ENCODE data around the gene ZNF598. TPM values are rescaled to one million over a fixed set of nuclear protein-coding genes. Genes with fewer than 3 reads are reported as not detected.
A peak's percentile ranks its signal among the peaks of the same experiment; 100 is the strongest.

The ZNF598 gene
- total RNA-seq, 1 experiment from 2014 or later, result 85.7 TPM

GRCh38 chr16:1966460-1966859 is 43.2 kb downstream of the ZNF598 start, which contains the start of gene RNF151:
RNF151 (plus strand) TSS chr16:1966856; CDS start chr16:1966882, 26 bp downstream.
- peaks cover 11% of the 10 kb centered on the region for H3K36me3 ChIP-seq (ENCODE audit: control insufficient read depth, insufficient read depth, low read length)
- H3K4me1 ChIP-seq (ENCODE audit: control insufficient read depth, insufficient read depth, low read length), result peaks cover 8% of the 10 kb centered on the region
- in situ Hi-C loops (cut with HindIII; ENCODE audit: low pct_unique_long_range_greater_than_20kb, low sequenced_read_pairs), result no loop called here
- CTCF ChIA-PET, result interaction anchor here (0.5 kb wide), 1 partner anchor 56 kb away, joined by 5 read pairs; no protein-coding TSS in a partner anchor
- no peaks in the 10 kb centered on the region for H3K9me3 ChIP-seq (ENCODE audit: control insufficient read depth, insufficient read depth, low read depth, low read length)
- POLR2A ChIA-PET, result interaction anchor here (1.0 kb wide), 1 partner anchor 16 kb away, joined by 8 read pairs; no protein-coding TSS in a partner anchor
- peak within 1 kb of the TSS; percentile 99 for H3K4me3 ChIP-seq (ENCODE audit: low read depth in 2 of 2, low read length in 2 of 2)
- no peaks in the 10 kb centered on the region for H3K27me3 ChIP-seq (ENCODE audit: control insufficient read depth, insufficient read depth, low read length)
- TF ChIP-seq TCF7L2 (IDR thresholded peaks at IDR 0.05; ENCODE audit: low read depth, low read length) (no peak), CTCF (IDR thresholded peaks at IDR 0.05) (no peak), SIN3A (IDR thresholded peaks at IDR 0.05; ENCODE audit: borderline replicate concordance, insufficient read depth, low read depth, low read length) (no peak), REST (IDR thresholded peaks at IDR 0.05; ENCODE audit: insufficient read depth in 1 of 2, low read depth in 2 of 2, low read length in 1 of 2) (no peak), POLR2AphosphoS5 (IDR thresholded peaks at IDR 0.05; ENCODE audit: low read depth, low read length) (no peak)
- DNase-seq (ENCODE audit: low read depth, low spot score), result no peak
- H3K27ac ChIP-seq (ENCODE audit: low read length), result peak within 1 kb of the TSS; percentile 96
- ATAC-seq, result no peak
- BruUV-seq (replicated peaks), result no TSS peak
- intact Hi-C loops (cut with micrococcal nuclease; ENCODE audit: unreplicated experiment), result no loop called here

GRCh38 chr16:1965396-1966001 is 44.1 kb downstream of the ZNF598 start:
- intact Hi-C loops (cut with micrococcal nuclease; ENCODE audit: unreplicated experiment), result no loop called here
- BruUV-seq (replicated peaks), result TSS peak; percentile 89
- in situ Hi-C loops (cut with HindIII; ENCODE audit: low pct_unique_long_range_greater_than_20kb, low sequenced_read_pairs), result no loop called here
- ChIA-PET CTCF (no interaction called here), POLR2A (interaction anchor here (0.7 to 1.1 kb wide), 2 partner anchors 17 to 82 kb away, joined by 4 to 5 read pairs; partner anchors contain the start of genes NTHL1 and TSC2)
- Histone ChIP-seq H3K27ac (ENCODE audit: low read length) (peak overlapping the region; percentile 96), H3K4me1 (ENCODE audit: control insufficient read depth, insufficient read depth, low read length) (peaks cover 12% of the 10 kb centered on the region), H3K36me3 (ENCODE audit: control insufficient read depth, insufficient read depth, low read length) (peaks cover 11% of the 10 kb centered on the region), H3K9me3 (ENCODE audit: control insufficient read depth, insufficient read depth, low read depth, low read length) (no peaks in the 10 kb centered on the region), H3K4me3 (ENCODE audit: low read depth in 2 of 2, low read length in 2 of 2) (peak overlapping the region; percentile 99), H3K27me3 (ENCODE audit: control insufficient read depth, insufficient read depth, low read length) (no peaks in the 10 kb centered on the region)
- DNase-seq (ENCODE audit: low read depth, low spot score) (no peak), ATAC-seq (no peak)
- TF ChIP-seq REST (IDR thresholded peaks at IDR 0.05; ENCODE audit: insufficient read depth in 1 of 2, low read depth in 2 of 2, low read length in 1 of 2) (no peak), CTCF (IDR thresholded peaks at IDR 0.05) (no peak), TCF7L2 (IDR thresholded peaks at IDR 0.05; ENCODE audit: low read depth, low read length) (no peak)
